Neutrophil (primary cell): Measurements from ENCODE around the gene CIAO3.

Experiments used
- H3K27ac ChIP-seq: fragments of 200-600 bp; sonication (generic); 2 replicates; pipeline ENCODE4 v1.5.1; 2016; ENCODE audit warnings: mild to moderate bottlenecking, moderate library complexity
- H3K27me3 ChIP-seq: fragments of 200-600 bp; sonication (generic); 2 replicates; pipeline ENCODE4 v1.6.0; 2016; ENCODE audit warnings: mild to moderate bottlenecking
- H3K36me3 ChIP-seq: fragments of 200-600 bp; sonication (generic); 2 replicates; pipeline ENCODE4 v1.5.1; 2017
- H3K4me1 ChIP-seq, 2 experiments: fragments of 200-600 bp in 1 of 2; sonication (generic) in 1 of 2; 1 replicate in 1 of 2; 2 replicates in 1 of 2; pipeline versions ENCODE4 v1.5.1 to v1.6.1; 2013 to 2016; ENCODE audit warnings: low read depth in 1 of 2, low read length in 1 of 2, mild to moderate bottlenecking in 1 of 2, moderate library complexity in 1 of 2; ENCODE audit not compliant: control insufficient read depth in 1 of 2, insufficient read depth in 1 of 2
- H3K4me3 ChIP-seq, 2 experiments: fragments of 200-600 bp in 1 of 2; sonication (generic) in 1 of 2; 1 replicate in 1 of 2; 2 replicates in 1 of 2; pipeline ENCODE4 v1.5.1; 2013 to 2016; ENCODE audit warnings: low read depth in 1 of 2, low read length in 1 of 2, mild to moderate bottlenecking in 1 of 2, moderate library complexity in 1 of 2
- H3K9me3 ChIP-seq: fragments of 200-600 bp; sonication (generic); 2 replicates; pipeline ENCODE4 v1.5.1; 2016
- TF ChIP-seq, protein P1 (sequence below): fragments of 200-600 bp; sonication (generic); IDR thresholded peaks from 2 replicates; pipeline ENCODE4 v1.5.1; 2016; ENCODE audit warnings: antibody characterized with exemption

Gene CIAO3

DNA sequence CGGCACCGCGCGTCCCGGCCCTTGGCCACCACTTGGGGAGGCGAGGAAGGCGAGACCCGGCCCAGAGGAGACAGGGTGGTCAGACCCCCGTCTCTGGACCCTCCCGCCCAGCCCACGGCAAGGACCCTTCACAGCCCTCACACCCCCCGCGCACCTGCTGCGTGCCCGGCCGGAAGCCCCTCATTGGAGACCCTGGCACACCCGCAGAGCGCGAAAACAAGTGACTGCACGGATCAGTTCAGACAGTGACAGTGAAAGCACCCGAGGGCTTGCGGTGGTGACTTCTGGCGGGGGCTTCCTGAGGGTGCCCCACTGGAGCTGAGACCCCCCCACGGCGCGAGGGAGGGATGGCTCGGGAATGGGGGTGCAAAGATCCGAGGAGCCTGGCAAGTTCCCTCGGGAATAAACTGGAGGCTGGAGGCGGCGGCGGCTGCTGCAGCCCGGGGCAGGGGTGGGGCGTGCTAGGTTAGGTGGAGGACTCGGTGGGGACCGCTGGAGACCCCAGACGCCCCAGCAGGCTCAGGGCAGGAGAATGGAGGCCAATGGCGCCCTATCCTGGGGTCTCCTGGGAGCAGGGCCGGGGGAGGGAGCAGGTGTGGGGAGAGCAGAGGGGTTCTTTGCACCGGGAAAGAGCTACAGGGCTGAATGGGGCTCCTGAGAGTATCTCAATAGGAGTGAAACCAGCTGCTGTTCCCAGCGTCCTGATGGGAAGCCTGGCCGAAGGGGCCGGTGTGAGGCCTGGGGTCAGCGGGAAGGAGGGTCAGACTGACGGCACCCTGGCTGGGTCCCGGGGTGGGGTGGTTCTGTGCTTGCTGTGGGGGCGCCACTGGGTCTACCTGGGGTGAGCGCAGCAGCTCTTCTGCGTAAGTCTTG, 34.4 kb downstream of the CIAO3 start:
- Histone ChIP-seq H3K27ac (no peak overlapping the region), H3K4me1 (no peaks in the 10 kb centered on the region), H3K9me3 (no peaks in the 10 kb centered on the region), H3K27me3 (peaks cover 99% of the 10 kb centered on the region), H3K4me3 (no peak overlapping the region), H3K36me3 (no peaks in the 10 kb centered on the region)
- TF ChIP-seq, protein P1, sequence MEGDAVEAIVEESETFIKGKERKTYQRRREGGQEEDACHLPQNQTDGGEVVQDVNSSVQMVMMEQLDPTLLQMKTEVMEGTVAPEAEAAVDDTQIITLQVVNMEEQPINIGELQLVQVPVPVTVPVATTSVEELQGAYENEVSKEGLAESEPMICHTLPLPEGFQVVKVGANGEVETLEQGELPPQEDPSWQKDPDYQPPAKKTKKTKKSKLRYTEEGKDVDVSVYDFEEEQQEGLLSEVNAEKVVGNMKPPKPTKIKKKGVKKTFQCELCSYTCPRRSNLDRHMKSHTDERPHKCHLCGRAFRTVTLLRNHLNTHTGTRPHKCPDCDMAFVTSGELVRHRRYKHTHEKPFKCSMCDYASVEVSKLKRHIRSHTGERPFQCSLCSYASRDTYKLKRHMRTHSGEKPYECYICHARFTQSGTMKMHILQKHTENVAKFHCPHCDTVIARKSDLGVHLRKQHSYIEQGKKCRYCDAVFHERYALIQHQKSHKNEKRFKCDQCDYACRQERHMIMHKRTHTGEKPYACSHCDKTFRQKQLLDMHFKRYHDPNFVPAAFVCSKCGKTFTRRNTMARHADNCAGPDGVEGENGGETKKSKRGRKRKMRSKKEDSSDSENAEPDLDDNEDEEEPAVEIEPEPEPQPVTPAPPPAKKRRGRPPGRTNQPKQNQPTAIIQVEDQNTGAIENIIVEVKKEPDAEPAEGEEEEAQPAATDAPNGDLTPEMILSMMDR = no peak

DNA sequence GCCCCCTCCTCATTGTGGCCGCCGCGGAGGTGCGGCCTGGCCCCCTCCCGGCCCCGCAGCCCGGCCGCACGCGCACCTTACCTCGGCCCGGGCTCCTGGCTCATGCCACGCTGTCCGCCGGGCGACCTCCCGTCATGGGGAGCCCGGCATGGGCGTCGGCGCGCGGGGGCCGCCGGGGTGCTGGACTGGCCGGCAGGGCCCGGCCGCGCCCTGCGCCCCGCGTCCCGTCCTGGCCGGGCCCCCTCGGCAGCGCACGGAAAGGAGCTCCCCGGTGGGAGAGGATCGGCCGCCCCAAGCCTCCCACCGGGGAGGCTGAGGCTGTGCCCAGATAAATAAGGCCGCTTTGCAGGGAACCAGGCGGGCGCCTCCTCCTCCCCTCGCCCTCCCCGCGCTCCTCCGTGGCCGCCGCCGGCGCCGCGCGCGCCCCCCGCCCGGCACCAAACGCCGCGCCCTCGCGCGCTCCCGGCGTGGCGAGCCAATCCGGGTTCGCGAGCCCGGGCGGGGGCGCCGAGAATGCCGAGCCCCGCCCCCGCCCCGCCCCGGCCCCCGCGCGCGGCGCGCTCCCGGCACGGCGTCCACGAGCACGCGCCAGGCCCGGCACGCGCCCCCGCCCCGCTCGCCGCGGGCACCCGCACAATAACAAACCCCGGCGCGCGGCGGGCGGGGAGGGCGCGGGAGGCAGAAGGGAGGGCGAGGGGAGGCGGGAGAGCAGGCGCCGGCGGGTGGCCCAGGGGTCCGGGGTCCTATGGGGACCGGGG, 35.2 kb downstream of the CIAO3 start, which contains the start of gene FBXL16:
Gene FBXL16 (minus strand): TSS at position 371 of the 758 bp plus-strand sequence. CDS start 8,396 bp downstream, outside the sequence.
- TF ChIP-seq, protein P1 = no peak
- Histone ChIP-seq H3K27me3 (peaks cover 99% of the 10 kb centered on the region), H3K36me3 (no peaks in the 10 kb centered on the region), H3K27ac (no peak within 1 kb of the TSS), H3K4me3 (no peak within 1 kb of the TSS), H3K9me3 (no peaks in the 10 kb centered on the region), H3K4me1 (no peaks in the 10 kb centered on the region)

DNA sequence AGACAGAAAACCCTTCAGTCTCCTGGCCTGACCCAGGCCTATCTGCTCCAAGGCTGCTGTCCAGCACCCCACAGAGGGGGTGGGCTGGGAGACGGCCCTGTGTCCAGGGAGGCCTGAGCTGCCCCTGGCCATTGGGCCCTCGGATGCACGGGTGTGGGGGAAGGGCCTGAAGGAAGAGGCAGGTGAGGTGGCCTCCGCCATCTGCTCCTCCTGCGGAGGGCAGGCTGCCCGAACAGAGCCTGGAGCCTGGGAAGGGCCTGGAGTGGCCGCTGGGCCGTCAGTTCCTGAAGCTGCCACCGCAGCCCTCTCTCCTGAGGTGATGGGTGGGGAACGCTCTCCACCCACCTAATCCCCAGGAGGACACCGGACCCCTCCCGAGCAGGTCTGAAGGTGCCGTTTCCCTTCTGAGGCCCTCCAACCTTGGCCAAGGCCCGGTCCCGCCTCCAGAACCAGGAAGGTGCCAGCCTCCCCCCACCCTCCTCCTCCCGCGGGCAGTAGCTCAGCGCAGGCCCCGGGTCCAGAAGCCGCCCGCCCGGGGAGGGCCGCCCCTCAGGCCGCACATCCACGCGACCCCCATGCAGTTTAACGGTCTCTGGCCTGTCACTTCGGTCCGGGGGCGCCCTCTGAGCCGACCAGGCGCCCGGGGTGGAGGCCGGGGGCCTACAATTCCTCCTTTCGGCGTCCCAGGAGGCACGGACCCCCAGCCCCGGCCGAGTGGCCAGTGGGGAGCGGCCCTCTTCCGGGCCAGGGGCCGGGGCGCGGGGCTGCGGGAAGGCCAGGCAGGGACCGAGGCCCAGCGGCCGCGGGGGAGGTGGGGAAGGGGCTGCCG, 36.0 kb downstream of the CIAO3 start:
- Histone ChIP-seq H3K9me3 (no peaks in the 10 kb centered on the region), H3K36me3 (no peaks in the 10 kb centered on the region), H3K4me3 (no peak overlapping the region), H3K27ac (no peak overlapping the region), H3K27me3 (peaks cover 99% of the 10 kb centered on the region), H3K4me1 (no peaks in the 10 kb centered on the region)
- TF ChIP-seq, protein P1 = no peak

DNA sequence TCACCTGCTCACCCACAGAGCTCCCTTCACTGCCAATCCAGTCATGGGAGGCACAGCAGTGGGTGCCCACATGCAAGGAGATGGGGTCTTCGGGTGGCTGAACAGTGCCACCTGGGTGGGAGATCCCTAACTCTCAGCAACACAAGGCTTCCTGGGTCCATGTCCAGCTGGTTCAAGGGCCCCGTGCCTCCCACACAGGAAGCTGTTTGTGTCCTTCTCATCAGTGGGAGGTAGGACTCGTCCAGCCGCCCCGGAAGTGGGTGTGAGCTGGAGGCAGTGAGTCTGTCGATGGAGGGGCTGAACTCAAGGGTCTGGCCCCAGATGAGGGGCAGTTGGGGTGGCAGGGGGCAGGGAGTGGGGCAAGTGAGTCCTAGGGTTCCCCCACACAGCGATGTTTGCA, 36.8 kb downstream of the CIAO3 start:
- H3K36me3 ChIP-seq = no peaks in the 10 kb centered on the region
- no peaks in the 10 kb centered on the region for H3K4me1 ChIP-seq
- no peak overlapping the region for H3K27ac ChIP-seq
- H3K27me3 ChIP-seq = peaks cover 99% of the 10 kb centered on the region
- TF ChIP-seq, protein P1 = no peak
- no peaks in the 10 kb centered on the region for H3K9me3 ChIP-seq
- no peak overlapping the region for H3K4me3 ChIP-seq

DNA sequence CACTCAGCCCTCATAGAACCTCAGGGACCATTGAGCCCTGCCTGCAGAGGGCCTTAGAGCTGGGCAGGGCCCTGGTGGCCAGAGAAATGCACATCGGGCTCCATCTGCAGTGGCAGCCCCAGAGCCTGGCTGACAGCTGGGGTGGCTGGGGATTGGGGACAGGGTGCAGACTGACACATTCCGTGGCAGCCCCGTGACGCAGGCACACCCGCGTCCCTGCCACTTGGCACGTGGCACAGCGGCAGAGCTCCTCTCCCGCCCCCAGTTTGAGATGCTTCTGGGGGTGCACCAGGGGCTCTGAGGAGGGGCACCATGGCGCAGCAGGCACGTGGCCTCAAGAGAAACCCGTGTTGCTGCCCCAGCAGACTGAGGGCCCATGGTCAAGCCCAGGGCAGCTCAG, 37.4 kb downstream of the CIAO3 start:
- Histone ChIP-seq H3K36me3 (no peaks in the 10 kb centered on the region), H3K27ac (no peak overlapping the region), H3K9me3 (no peaks in the 10 kb centered on the region), H3K4me1 (no peaks in the 10 kb centered on the region), H3K4me3 (no peak overlapping the region), H3K27me3 (peaks cover 99% of the 10 kb centered on the region)
- TF ChIP-seq, protein P1 = no peak
